Transverse colon (tissue), 4 donors: ENCODE data around the gene DEFB132. TPM values are rescaled to one million over a fixed set of nuclear protein-coding genes. Genes with fewer than 3 reads are reported as not detected.

ENCODE experiments used
- DNase-seq: peaks from one replicate; pipeline ENCODE4 v3.0.0-alpha.2; 2019
- H3K27ac ChIP-seq, 4 donors: fragments of 200-600 bp; sonication (generic); 2 replicates each; pipeline ENCODE4 v1.5.1; 2016 to 2018; ENCODE audit warnings: inconsistent platforms in 4 of 4
- H3K27me3 ChIP-seq: fragments of 200-600 bp; sonication (generic); 2 replicates; pipeline ENCODE4 v1.5.1; 2017; ENCODE audit warnings: inconsistent platforms
- H3K36me3 ChIP-seq, 4 donors: fragments of 200-600 bp; sonication (generic); 2 replicates each; pipeline ENCODE4 v1.5.1; 2017 to 2019; ENCODE audit warnings: inconsistent platforms in 4 of 4
- H3K4me1 ChIP-seq, 4 donors: fragments of 200-600 bp; sonication (generic); 2 replicates each; pipeline ENCODE4 v1.5.1; 2017 to 2020; ENCODE audit warnings: inconsistent platforms in 4 of 4
- H3K4me3 ChIP-seq, 4 donors: fragments of 200-600 bp; sonication (generic); 1 replicate in 1 of 4; 2 replicates in 3 of 4; pipeline versions ENCODE4 v1.5.1 to v1.6.1; 2017 to 2019; ENCODE audit warnings: inconsistent platforms in 4 of 4
- H3K9me3 ChIP-seq, 2 donors: fragments of 200-600 bp; sonication (generic); 2 replicates each; pipeline ENCODE4 v1.5.1; 2017 to 2019; ENCODE audit warnings: inconsistent platforms in 2 of 2
- EP300 ChIP-seq: sonication (generic); formaldehyde crosslinking; IDR thresholded peaks from one replicate; pipeline ENCODE4 v1.6.1; 2017; ENCODE audit warnings: antibody characterized with exemption, low read depth
- POLR2A ChIP-seq: fragments of 450-650 bp; IDR thresholded peaks from one replicate; pipeline ENCODE4 v1.6.1; 2016; ENCODE audit warnings: antibody characterized with exemption, mild to moderate bottlenecking, moderate library complexity
- POLR2AphosphoS5 ChIP-seq, 3 donors: sonication (generic); formaldehyde crosslinking; IDR thresholded peaks; one replicate each; pipeline ENCODE4 v1.6.1; 2016; ENCODE audit warnings: antibody characterized with exemption in 3 of 3
- WGBS, 2 donors: methylation state at CpG; one replicate each; pipeline ENCODE4 v1.1.5; 2018; ENCODE audit warnings: low coverage in 1 of 2; 5-methylcytosine and 5-hydroxymethylcytosine counted together
- in situ Hi-C, 4 donors: fragments of 200-750 bp; cut with MboI; loops; one replicate each; pipeline versions ENCODE4 v1.15.0 to v1.15.1; 2017; ENCODE audit warnings: low sequenced_read_pairs in 3 of 4, low pct_ligation_motif_present in 1 of 4, low pct_unique_long_range_greater_than_20kb in 1 of 4
- intact Hi-C: fragments of 100-400 bp; cut with DNase I; formaldehyde crosslinking; loops from one replicate; pipeline ENCODE4 v1.15.1; 2023; ENCODE audit warnings: low total_unique reads
- total RNA-seq, 4 donors: library from RNA; depleted of rRNA; stranded (reverse); fragments of >200 nt; gene quantifications; one replicate each; pipeline ENCODE4 v1.1.0, GENCODE V29; 2016
- TF ChIP-seq, protein P1 (sequence below), 5 experiments: fragments of 200-600 bp in 3 of 5; fragments of 450-650 bp in 2 of 5; sonication (generic) in 3 of 5; IDR thresholded peaks; 1 replicate in 2 of 5; 2 replicates in 3 of 5; pipeline ENCODE4 v1.5.1; 2016 to 2017; ENCODE audit warnings: antibody characterized with exemption in 5 of 5, inconsistent platforms in 3 of 5, mild to moderate bottlenecking in 2 of 5, moderate library complexity in 1 of 5

The DEFB132 gene
- total RNA-seq, 4 donors from 2014 or later = not detected

DNA sequence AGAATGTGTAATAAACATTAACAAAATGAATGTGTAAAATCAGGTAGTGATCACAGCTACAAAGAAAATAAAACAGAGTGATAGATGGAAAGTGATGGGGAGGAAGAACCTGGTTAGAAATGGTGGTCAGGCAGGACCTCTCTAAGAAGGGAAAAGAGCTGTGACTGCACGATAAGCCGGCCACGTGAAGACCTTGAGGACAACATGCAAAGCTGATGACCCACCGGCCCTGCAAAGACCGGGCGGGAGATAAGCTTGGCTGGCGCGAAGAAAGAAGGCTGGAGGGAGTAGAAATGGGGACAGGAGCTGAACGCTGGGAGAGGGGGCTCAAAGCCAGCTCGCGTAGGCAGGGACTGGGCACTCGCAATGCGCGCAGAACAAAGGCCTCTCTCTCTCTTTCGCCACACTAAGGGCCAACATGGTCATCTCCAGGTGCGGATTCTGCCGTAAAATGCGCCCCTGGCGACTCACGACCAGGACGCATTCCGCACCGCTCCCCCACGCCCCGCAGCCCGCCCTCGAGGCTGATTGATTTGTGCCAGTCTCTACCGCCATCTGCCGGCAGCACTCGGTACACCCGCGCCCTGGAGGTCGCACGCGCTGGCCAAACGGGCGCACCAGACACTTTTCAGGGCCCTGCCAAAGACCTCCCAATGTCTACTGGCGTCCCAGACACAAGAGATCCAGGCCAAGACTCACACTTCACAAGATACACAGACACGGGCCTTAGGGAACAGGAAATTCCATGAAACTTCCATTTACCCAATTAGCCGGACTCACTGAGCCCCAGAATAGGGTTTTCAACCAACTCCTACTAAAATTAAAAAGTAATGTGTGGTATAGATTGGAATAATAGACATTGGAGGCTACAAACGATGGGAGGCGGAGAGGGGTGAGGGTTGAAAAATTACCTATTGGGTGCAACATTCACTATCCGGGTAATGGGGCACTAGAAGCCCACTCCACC is 9.4 kb downstream of the DEFB132 start:
- in situ Hi-C loops = no loop called here

GRCh38 chr20:270517-270916 is 13.0 kb downstream of the DEFB132 start:
- Histone ChIP-seq H3K27ac (no peak overlapping the region), H3K4me1 (peaks cover 0 to 12% (median 2%) of the 10 kb centered on the region in 4 donors), H3K4me3 (no peak overlapping the region), H3K36me3 (no peaks in the 10 kb centered on the region), H3K27me3 (no peaks in the 10 kb centered on the region), H3K9me3 (no peaks in the 10 kb centered on the region)
- WGBS, 2 donors = 99% methylated on average over 5 of the region's 5 CpGs; no CpG with 5 or more reads in 1 of the 2 donors
- in situ Hi-C loops = no loop called here
- intact Hi-C loops = loop anchor here (10.0 kb wide), 1 partner anchor 54 kb away; the partner anchor contains the start of gene SOX12
- DNase-seq = no peak
- no peak for TF ChIP-seq POLR2AphosphoS5 (IDR thresholded peaks at IDR 0.05)
- no peak for TF ChIP-seq EP300
- TF ChIP-seq, protein P1, sequence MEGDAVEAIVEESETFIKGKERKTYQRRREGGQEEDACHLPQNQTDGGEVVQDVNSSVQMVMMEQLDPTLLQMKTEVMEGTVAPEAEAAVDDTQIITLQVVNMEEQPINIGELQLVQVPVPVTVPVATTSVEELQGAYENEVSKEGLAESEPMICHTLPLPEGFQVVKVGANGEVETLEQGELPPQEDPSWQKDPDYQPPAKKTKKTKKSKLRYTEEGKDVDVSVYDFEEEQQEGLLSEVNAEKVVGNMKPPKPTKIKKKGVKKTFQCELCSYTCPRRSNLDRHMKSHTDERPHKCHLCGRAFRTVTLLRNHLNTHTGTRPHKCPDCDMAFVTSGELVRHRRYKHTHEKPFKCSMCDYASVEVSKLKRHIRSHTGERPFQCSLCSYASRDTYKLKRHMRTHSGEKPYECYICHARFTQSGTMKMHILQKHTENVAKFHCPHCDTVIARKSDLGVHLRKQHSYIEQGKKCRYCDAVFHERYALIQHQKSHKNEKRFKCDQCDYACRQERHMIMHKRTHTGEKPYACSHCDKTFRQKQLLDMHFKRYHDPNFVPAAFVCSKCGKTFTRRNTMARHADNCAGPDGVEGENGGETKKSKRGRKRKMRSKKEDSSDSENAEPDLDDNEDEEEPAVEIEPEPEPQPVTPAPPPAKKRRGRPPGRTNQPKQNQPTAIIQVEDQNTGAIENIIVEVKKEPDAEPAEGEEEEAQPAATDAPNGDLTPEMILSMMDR (IDR thresholded peaks at IDR 0.05) = no peak
- no peak for TF ChIP-seq POLR2A

More for the DNA sequence above, 9.4 kb downstream of the DEFB132 start:
- H3K36me3 ChIP-seq = no peaks in the 10 kb centered on the region
- intact Hi-C loops = no loop called here
- H3K27me3 ChIP-seq = no peaks in the 10 kb centered on the region
- DNase-seq = peak; percentile 92
- no peak overlapping the region for H3K27ac ChIP-seq
- H3K4me3 ChIP-seq = peak overlapping the region; percentile 10 to 57 (median 33)
- no peaks in the 10 kb centered on the region for H3K9me3 ChIP-seq
- TF ChIP-seq, protein P1 (IDR thresholded peaks at IDR 0.05) = peak; percentile 90 to 99 (median 94)
- TF ChIP-seq POLR2A = no peak
- peaks cover 0 to 12% (median 2%) of the 10 kb centered on the region in 4 donors for H3K4me1 ChIP-seq
- 9 to 15% methylated on average over 17 to 38 of the region's 43 CpGs for WGBS, 2 donors

DNA sequence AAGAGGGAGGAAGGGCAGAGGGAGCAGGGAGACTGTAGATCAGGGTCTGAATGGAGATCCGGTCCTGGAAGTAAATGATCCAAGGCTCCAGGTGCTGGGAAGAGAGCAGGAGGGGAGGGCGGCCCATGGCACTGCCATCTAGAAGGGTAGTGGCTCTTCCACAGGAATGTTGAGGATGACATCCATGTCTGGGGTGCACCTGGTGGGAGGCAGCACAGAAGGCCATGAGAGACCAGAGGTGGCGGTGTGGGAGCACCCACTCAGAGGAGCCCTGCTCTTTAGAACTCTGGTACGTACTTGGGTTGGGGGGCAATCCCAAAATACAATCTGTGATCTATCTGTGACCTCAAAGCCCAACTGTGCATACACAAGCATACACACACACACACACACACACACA is 13.5 kb downstream of the DEFB132 start:
- intact Hi-C loops (loop anchor here (10.0 kb wide), 1 partner anchor 54 kb away; the partner anchor contains the start of gene SOX12), in situ Hi-C loops (no loop called here)
- Histone ChIP-seq H3K36me3 (no peaks in the 10 kb centered on the region), H3K4me1 (peaks cover 0 to 12% (median 2%) of the 10 kb centered on the region in 4 donors), H3K9me3 (no peaks in the 10 kb centered on the region), H3K27me3 (no peaks in the 10 kb centered on the region), H3K4me3 (no peak overlapping the region), H3K27ac (no peak overlapping the region)
- DNase-seq = no peak
- TF ChIP-seq POLR2AphosphoS5 (IDR thresholded peaks at IDR 0.05) = no peak
- no peak for TF ChIP-seq POLR2A
- TF ChIP-seq EP300 = no peak
- TF ChIP-seq, protein P1 (IDR thresholded peaks at IDR 0.05) = no peak
- 87 to 88% methylated on average over 3 to 4 of the region's 4 CpGs for WGBS, 2 donors

DNA sequence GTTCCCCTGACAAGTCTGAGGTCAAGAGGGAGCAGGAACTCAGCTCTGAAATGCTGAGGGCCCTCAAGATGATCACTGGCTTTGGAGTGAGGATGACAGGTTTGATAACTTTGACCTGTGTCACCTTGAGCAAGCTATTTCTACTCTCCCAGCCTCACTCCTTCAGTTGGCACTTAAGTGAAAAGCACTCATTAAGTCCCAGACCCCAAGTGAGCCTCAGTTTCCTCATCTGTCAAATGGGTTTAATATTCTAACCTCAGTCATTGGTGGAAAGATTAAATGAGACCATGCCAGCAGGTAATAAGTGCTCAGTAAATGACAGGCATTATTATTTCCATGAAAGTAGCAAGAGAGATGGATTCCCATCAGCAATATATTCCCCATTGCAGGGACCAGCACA is 14.0 kb downstream of the DEFB132 start:
- Histone ChIP-seq H3K27ac (no peak overlapping the region), H3K9me3 (no peaks in the 10 kb centered on the region), H3K36me3 (peaks cover 0 to 2% (median under 1%) of the 10 kb centered on the region in 4 donors), H3K4me3 (no peak overlapping the region), H3K27me3 (no peaks in the 10 kb centered on the region), H3K4me1 (peaks cover 0 to 9% (median 2%) of the 10 kb centered on the region in 4 donors)
- in situ Hi-C loops (no loop called here), intact Hi-C loops (loop anchor here (10.0 kb wide), 1 partner anchor 53 kb away; the partner anchor contains the start of gene SOX12)
- TF ChIP-seq EP300 (no peak), POLR2AphosphoS5 (IDR thresholded peaks at IDR 0.05) (no peak), POLR2A (no peak)
- TF ChIP-seq, protein P1 (IDR thresholded peaks at IDR 0.05) = no peak
- no peak for DNase-seq
